Esophagus muscularis mucosa (tissue), 3 donors: ENCODE measurements around the gene TAL1.

Source experiments
- CTCF ChIP-seq, 3 experiments: fragments of 200-600 bp in 2 of 3; fragments of 450-650 bp in 1 of 3; sonication (generic) in 2 of 3; IDR thresholded peaks; one replicate each; pipeline ENCODE4 v1.5.1; 2017 to 2019; ENCODE audit warnings: antibody characterized with exemption in 3 of 3, mild to moderate bottlenecking in 2 of 3, moderate library complexity in 1 of 3
- POLR2AphosphoS5 ChIP-seq, 2 donors: sonication (generic); formaldehyde crosslinking; IDR thresholded peaks; one replicate each; pipeline ENCODE4 v1.6.1; 2017; ENCODE audit warnings: antibody characterized with exemption in 2 of 2

- TF ChIP-seq POLR2AphosphoS5 (IDR thresholded peaks at IDR 0.05) (no peak), CTCF (IDR thresholded peaks at IDR 0.05) (no peak)
Observed at GRCh38 chr1:47179988-47180563, 51.9 kb downstream of the TAL1 start.
